Nephron (organoid): ENCODE measurements around the gene MBNL1.

Experiments
- H3K27ac Mint-ChIP-seq, 3 experiments: 2 replicates each; pipeline ENCODE4 v1.8.0; 2020; ENCODE audit warnings: mixed read lengths in 3 of 3, mild to moderate bottlenecking in 2 of 3, moderate library complexity in 1 of 3
- H3K27me3 Mint-ChIP-seq: 2 replicates; pipeline ENCODE4 v1.8.0; 2021; ENCODE audit warnings: low read depth, mild to moderate bottlenecking, moderate library complexity, mixed read lengths
- H3K36me3 Mint-ChIP-seq: 2 replicates; pipeline ENCODE4 v1.8.0; 2020; ENCODE audit warnings: low read depth, mixed read lengths
- H3K4me1 Mint-ChIP-seq: 2 replicates; pipeline ENCODE4 v1.8.0; 2020; ENCODE audit warnings: mixed read lengths
- H3K4me3 Mint-ChIP-seq, 3 experiments: 2 replicates each; pipeline ENCODE4 v1.8.0; 2020; ENCODE audit warnings: mild to moderate bottlenecking in 3 of 3, mixed read lengths in 3 of 3, moderate library complexity in 2 of 3
- H3K9me3 Mint-ChIP-seq: 2 replicates; pipeline ENCODE4 v1.8.0; 2020; ENCODE audit warnings: mixed read lengths
- CTCF ChIP-seq, 3 experiments: fragments of 200-600 bp; sonication (generic); IDR thresholded peaks; one replicate each; pipeline ENCODE4 v1.5.0; 2021; ENCODE audit warnings: antibody characterized with exemption in 3 of 3; ENCODE audit not compliant: unreplicated experiment in 3 of 3

Gene MBNL1

DNA sequence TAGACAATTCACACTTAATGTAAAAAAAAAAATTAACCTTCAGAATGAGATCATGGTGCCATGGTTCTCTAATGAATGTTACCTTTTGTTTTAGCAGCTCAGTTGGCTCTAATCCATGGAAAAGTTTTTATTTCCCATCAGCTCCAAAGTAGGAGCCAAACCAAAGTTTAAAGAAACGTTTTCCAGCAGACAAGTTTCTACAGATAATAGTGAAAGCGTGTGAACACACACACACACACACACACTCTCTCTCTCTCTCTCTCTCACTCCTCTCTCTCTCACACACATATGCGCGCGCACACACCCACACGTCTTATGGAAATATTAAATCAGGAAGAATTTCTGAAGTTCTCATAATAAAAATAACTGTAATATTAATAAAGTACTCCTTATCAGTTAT, 46.9 kb downstream of the MBNL1 start:
- no peak overlapping the region for H3K27ac Mint-ChIP-seq

GRCh38 chr3:152316318-152316717, 47.6 kb downstream of the MBNL1 start:
- H3K36me3 Mint-ChIP-seq = peaks cover 13% of the 10 kb centered on the region
- H3K27me3 Mint-ChIP-seq = no peaks in the 10 kb centered on the region
- peak overlapping the region in 1 of 3 experiments; percentile 7 for H3K27ac Mint-ChIP-seq
- peaks cover 13% of the 10 kb centered on the region for H3K4me1 Mint-ChIP-seq
- no peaks in the 10 kb centered on the region for H3K9me3 Mint-ChIP-seq
- no peak overlapping the region for H3K4me3 Mint-ChIP-seq
- TF ChIP-seq CTCF (IDR thresholded peaks at IDR 0.05; ENCODE audit: unreplicated experiment in 3 of 3) = no peak

More for the DNA sequence above, 46.9 kb downstream of the MBNL1 start:
- H3K36me3 Mint-ChIP-seq = peaks cover 13% of the 10 kb centered on the region
- TF ChIP-seq CTCF (IDR thresholded peaks at IDR 0.05; ENCODE audit: unreplicated experiment in 3 of 3) = no peak
- no peaks in the 10 kb centered on the region for H3K27me3 Mint-ChIP-seq
- H3K4me1 Mint-ChIP-seq = peaks cover 9% of the 10 kb centered on the region
- no peaks in the 10 kb centered on the region for H3K9me3 Mint-ChIP-seq
- no peak overlapping the region for H3K4me3 Mint-ChIP-seq

DNA sequence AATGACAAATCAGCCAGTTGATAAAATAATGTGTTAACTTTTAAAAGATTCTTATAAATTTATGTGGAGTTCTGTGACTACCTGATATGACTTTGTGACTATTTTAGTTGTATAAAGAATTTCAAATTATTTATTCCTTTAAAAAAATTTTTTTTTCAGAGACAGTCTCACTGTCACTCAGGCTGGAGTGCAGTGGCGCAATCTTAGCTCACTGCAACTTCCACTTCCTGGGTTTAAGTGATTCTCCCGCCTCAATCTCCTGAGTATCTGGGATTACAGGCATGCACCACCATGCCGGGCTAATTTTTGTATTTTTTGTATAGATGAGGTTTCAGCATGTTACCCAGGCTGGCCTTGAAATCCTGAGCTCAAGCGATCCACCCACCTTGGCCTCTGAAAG, 48.5 kb downstream of the MBNL1 start:
- no peaks in the 10 kb centered on the region for H3K27me3 Mint-ChIP-seq
- H3K36me3 Mint-ChIP-seq = peaks cover 13% of the 10 kb centered on the region
- no peak for TF ChIP-seq CTCF (IDR thresholded peaks at IDR 0.05; ENCODE audit: unreplicated experiment in 3 of 3)
- no peak overlapping the region for H3K4me3 Mint-ChIP-seq
- H3K4me1 Mint-ChIP-seq = peaks cover 13% of the 10 kb centered on the region
- H3K27ac Mint-ChIP-seq = peak overlapping the region in 1 of 3 experiments; percentile 38
- no peaks in the 10 kb centered on the region for H3K9me3 Mint-ChIP-seq

GRCh38 chr3:152317956-152318355, 49.2 kb downstream of the MBNL1 start:
- H3K9me3 Mint-ChIP-seq = no peaks in the 10 kb centered on the region
- H3K4me1 Mint-ChIP-seq = peaks cover 13% of the 10 kb centered on the region
- H3K36me3 Mint-ChIP-seq = peaks cover 13% of the 10 kb centered on the region
- no peak overlapping the region for H3K4me3 Mint-ChIP-seq
- no peak for TF ChIP-seq CTCF (IDR thresholded peaks at IDR 0.05; ENCODE audit: unreplicated experiment in 3 of 3)
- H3K27ac Mint-ChIP-seq = peak overlapping the region in 1 of 3 experiments; percentile 38
- H3K27me3 Mint-ChIP-seq = no peaks in the 10 kb centered on the region

DNA sequence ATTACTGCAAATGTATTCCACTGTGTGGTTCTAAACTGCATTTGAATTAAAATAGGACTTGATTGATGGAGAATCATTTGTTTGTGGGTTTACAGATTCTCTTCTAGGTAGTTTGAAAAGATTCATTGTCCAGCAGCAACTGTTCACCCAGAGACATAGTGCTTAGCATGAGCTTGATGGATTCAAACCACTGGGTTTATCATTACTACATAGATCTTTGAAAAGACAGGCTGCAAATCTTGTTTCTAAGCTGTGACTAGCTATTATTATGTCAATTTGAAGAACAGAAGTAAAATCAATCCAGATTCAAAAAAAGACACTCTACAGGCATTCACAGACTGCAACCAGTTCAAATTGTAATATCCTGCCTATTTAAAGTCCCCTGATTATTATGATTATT, 49.8 kb downstream of the MBNL1 start:
- Mint-ChIP-seq H3K4me3 (no peak overlapping the region), H3K27me3 (no peaks in the 10 kb centered on the region), H3K27ac (peak overlapping the region in 1 of 3 experiments; percentile 49), H3K9me3 (no peaks in the 10 kb centered on the region), H3K36me3 (peaks cover 13% of the 10 kb centered on the region), H3K4me1 (peaks cover 13% of the 10 kb centered on the region)
- TF ChIP-seq CTCF (IDR thresholded peaks at IDR 0.05; ENCODE audit: unreplicated experiment in 3 of 3) = no peak

GRCh38 chr3:152319256-152319655, 50.5 kb downstream of the MBNL1 start:
- Mint-ChIP-seq H3K27ac (peak overlapping the region in 1 of 3 experiments; percentile 49), H3K4me1 (peaks cover 13% of the 10 kb centered on the region), H3K36me3 (peaks cover 13% of the 10 kb centered on the region), H3K9me3 (no peaks in the 10 kb centered on the region), H3K27me3 (no peaks in the 10 kb centered on the region), H3K4me3 (no peak overlapping the region)
- TF ChIP-seq CTCF (IDR thresholded peaks at IDR 0.05; ENCODE audit: unreplicated experiment in 3 of 3) = no peak
